ENCODE measurements around the gene S100A12.

The S100A12 gene

GRCh38 chr1:153365696-153366095 lies 9.7 kb downstream of the S100A12 start:
- no peak overlapping the region for H3K4me3 ChIP-seq (ENCODE audit: low read depth, low read length)
- no peak for TF ChIP-seq CTCF (conservative IDR thresholded peaks at IDR 0.05; ENCODE audit: low read depth, low read length)

GRCh38 chr1:153364766-153365666 lies 10.4 kb downstream of the S100A12 start:
- no peak for TF ChIP-seq CTCF (conservative IDR thresholded peaks at IDR 0.05; ENCODE audit: low read depth, low read length)
- no peak for DNase-seq (ENCODE audit: low read depth)
- no peak overlapping the region for H3K4me3 ChIP-seq (ENCODE audit: low read depth, low read length)

More at GRCh38 chr1:153365696-153366095, 9.7 kb downstream of the S100A12 start:
- DNase-seq (ENCODE audit: low read depth) = no peak

GRCh38 chr1:153364156-153364555 lies 11.3 kb downstream of the S100A12 start:
- no peak overlapping the region for H3K4me3 ChIP-seq (ENCODE audit: low read depth, low read length)
- no peak for TF ChIP-seq CTCF (conservative IDR thresholded peaks at IDR 0.05; ENCODE audit: low read depth, low read length)
- no peak for DNase-seq (ENCODE audit: low read depth)

- DNase-seq (ENCODE audit: low read depth) = no peak
- TF ChIP-seq CTCF (conservative IDR thresholded peaks at IDR 0.05; ENCODE audit: low read depth, low read length) = no peak
Observed at GRCh38 chr1:153363641-153364040, 11.8 kb downstream of the S100A12 start.

GRCh38 chr1:153362187-153362775 lies 13.1 kb downstream of the S100A12 start:
- TF ChIP-seq CTCF (conservative IDR thresholded peaks at IDR 0.05; ENCODE audit: low read depth, low read length) = no peak

More at GRCh38 chr1:153363641-153364040, 11.8 kb downstream of the S100A12 start:
- no peak overlapping the region for H3K4me3 ChIP-seq (ENCODE audit: low read depth, low read length)

GRCh38 chr1:153361480-153362109 lies 13.8 kb downstream of the S100A12 start:
- no peak overlapping the region for H3K4me3 ChIP-seq (ENCODE audit: low read depth, low read length)

More at GRCh38 chr1:153362187-153362775, 13.1 kb downstream of the S100A12 start:
- H3K4me3 ChIP-seq (ENCODE audit: low read depth, low read length) = no peak overlapping the region
- no peak for DNase-seq (ENCODE audit: low read depth)

More at GRCh38 chr1:153361480-153362109, 13.8 kb downstream of the S100A12 start:
- no peak for DNase-seq (ENCODE audit: low read depth)
- TF ChIP-seq CTCF (conservative IDR thresholded peaks at IDR 0.05; ENCODE audit: low read depth, low read length) = no peak

Data from choroid plexus epithelial cell (primary cell).